ENCODE measurements around the gene BPIFB1.
A peak's percentile ranks its signal among the peaks of the same experiment; 100 is the strongest.

The BPIFB1 gene

GRCh38 chr20:33291416-33291815 is 8.4 kb downstream of the BPIFB1 start:
- H3K4me3 ChIP-seq (ENCODE audit: low read length) = no peak overlapping the region
- TF ChIP-seq CTCF (conservative IDR thresholded peaks at IDR 0.05; ENCODE audit: low read length) = no peak
- no peak for DNase-seq (ENCODE audit: low read depth)

- TF ChIP-seq CTCF (conservative IDR thresholded peaks at IDR 0.05; ENCODE audit: low read length) = peak; percentile 94
- no peak for DNase-seq (ENCODE audit: low read depth)
- H3K4me3 ChIP-seq (ENCODE audit: low read length) = no peak overlapping the region
Measured at GRCh38 chr20:33291830-33292355, 8.9 kb downstream of the BPIFB1 start.

GRCh38 chr20:33296206-33296605 is 13.2 kb downstream of the BPIFB1 start:
- DNase-seq (ENCODE audit: low read depth) = peak; percentile 25
- no peak for TF ChIP-seq CTCF (conservative IDR thresholded peaks at IDR 0.05; ENCODE audit: low read length)
- no peak overlapping the region for H3K4me3 ChIP-seq (ENCODE audit: low read length)

GRCh38 chr20:33298391-33298790 is 15.4 kb downstream of the BPIFB1 start:
- no peak for TF ChIP-seq CTCF (conservative IDR thresholded peaks at IDR 0.05; ENCODE audit: low read length)
- no peak overlapping the region for H3K4me3 ChIP-seq (ENCODE audit: low read length)
- no peak for DNase-seq (ENCODE audit: low read depth)

- TF ChIP-seq CTCF (conservative IDR thresholded peaks at IDR 0.05; ENCODE audit: low read length) = peak; percentile 84
- peak; percentile 28 for DNase-seq (ENCODE audit: low read depth)
- no peak overlapping the region for H3K4me3 ChIP-seq (ENCODE audit: low read length)
Measured at GRCh38 chr20:33299111-33299603, 16.1 kb downstream of the BPIFB1 start.

- peak; percentile 62 for DNase-seq (ENCODE audit: low read depth)
- no peak overlapping the region for H3K4me3 ChIP-seq (ENCODE audit: low read length)
- TF ChIP-seq CTCF (conservative IDR thresholded peaks at IDR 0.05; ENCODE audit: low read length) = no peak
Measured at GRCh38 chr20:33301192-33301930, 18.3 kb downstream of the BPIFB1 start.

- H3K4me3 ChIP-seq (ENCODE audit: low read length) = no peak overlapping the region
- TF ChIP-seq CTCF (conservative IDR thresholded peaks at IDR 0.05; ENCODE audit: low read length) = no peak
- no peak for DNase-seq (ENCODE audit: low read depth)
Measured at GRCh38 chr20:33303595-33303994, 20.6 kb downstream of the BPIFB1 start.

Measured in AG10803 (cell line).